ENCODE data around the gene IQSEC1. TPM values are rescaled to one million over a fixed set of nuclear protein-coding genes. Genes with fewer than 3 reads are reported as not detected.

The IQSEC1 gene
- total and polyA plus RNA-seq, 9 of the 15 experiments (the other 6 are each of a cell fraction or from before 2014, with no cell fraction given): 0.56 to 39.0 (median 6.8) TPM

- TF ChIP-seq RNF219 (CRISPR knock-in tag; IDR thresholded peaks at IDR 0.05) (no peak), ZNF740 (CRISPR knock-in tag; IDR thresholded peaks at IDR 0.05) (peak; percentile 64), ZNF740 (tag; IDR thresholded peaks at IDR 0.05) (0 out of 4 replicates have a peak, but pooled peaks of 1 of the 2 experiments have one; percentile 34), MTA1 (IDR thresholded peaks at IDR 0.05; ENCODE audit: borderline replicate concordance) (peak; percentile 66; the same call in 1 of the 2 replicates), SMARCA4 (IDR thresholded peaks at IDR 0.05) (peak; percentile 51; the same call in 1 of the 2 replicates), L3MBTL2 (IDR thresholded peaks at IDR 0.05) (peak; percentile 71), ZSCAN32 (CRISPR knock-in tag; IDR thresholded peaks at IDR 0.05) (no peak), HDAC1 (IDR thresholded peaks at IDR 0.05) (peak in 1 of 2 experiments; percentile 43; a peak in 1 of 4 replicates), ZBTB1 (CRISPR knock-in tag; IDR thresholded peaks at IDR 0.05; ENCODE audit: borderline replicate concordance, low read depth) (no peak), SAP30 (IDR thresholded peaks at IDR 0.05; ENCODE audit: borderline replicate concordance, insufficient read depth, low read depth, low read length, poor library complexity, severe bottlenecking) (no peak)
These were observed 12.0 kb upstream of the IQSEC1 start (continued) for GRCh38 chr3:13085081-13085845.
